Measurements from ENCODE around the gene CENPO.
"Not testable (repeated sequence)": the region's sequence is repeated elsewhere in the genome, so short reads cannot be mapped to it uniquely, and the experiment has no call there.

Gene CENPO

GRCh38 chr2:24833821-24834732, 40.9 kb downstream of the CENPO start:
- no peak for DNase-seq (ENCODE audit: low read depth)
- H3K4me3 ChIP-seq (ENCODE audit: low read depth, low read length) = no peak overlapping the region

GRCh38 chr2:24834733-24835395, 41.6 kb downstream of the CENPO start:
- no peak for DNase-seq (ENCODE audit: low read depth)
- H3K4me3 ChIP-seq (ENCODE audit: low read depth, low read length) = no peak overlapping the region

DNA sequence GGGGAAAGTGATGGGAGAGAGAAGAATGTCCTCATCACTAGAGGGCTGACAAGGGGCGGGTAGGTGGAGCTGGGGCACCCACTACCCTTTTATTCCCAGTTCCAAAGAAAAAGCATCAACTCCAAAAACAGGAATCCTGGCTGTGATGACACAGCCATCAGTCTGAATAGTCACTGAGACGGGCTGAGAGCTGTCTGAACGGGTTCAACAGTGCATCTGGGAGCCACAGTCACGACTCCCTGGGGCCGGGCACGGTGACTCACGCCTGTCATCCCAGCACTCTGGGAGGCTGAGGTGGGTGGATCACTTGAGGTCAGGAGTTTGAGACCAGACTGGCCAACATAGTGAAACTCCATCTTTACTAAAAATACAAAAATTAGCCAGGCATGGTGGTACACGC, 42.2 kb downstream of the CENPO start:
- not testable (repeated sequence) for DNase-seq (ENCODE audit: low read depth); H3K4me3 ChIP-seq (ENCODE audit: low read depth, low read length)

DNA sequence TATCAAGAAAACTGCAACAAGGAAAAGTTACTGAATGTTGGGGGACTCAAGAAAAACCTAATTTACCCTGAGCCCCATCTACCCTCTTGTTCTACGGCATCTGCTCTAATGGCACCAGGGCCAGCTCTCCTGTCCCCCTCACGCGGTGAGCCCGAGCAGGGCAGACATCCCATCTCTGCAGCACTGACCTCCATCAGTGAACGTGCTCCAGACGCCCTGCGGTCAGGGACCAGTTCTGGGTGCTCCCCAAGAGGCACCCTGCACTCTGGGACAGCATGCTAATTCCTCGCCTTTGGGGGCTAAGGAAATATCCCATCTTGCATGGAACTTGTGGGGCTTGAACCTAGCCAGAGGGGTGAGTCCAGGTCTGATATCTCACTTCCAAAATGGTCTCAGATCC, 43.0 kb downstream of the CENPO start:
- DNase-seq (ENCODE audit: low read depth) = no peak
- no peak overlapping the region for H3K4me3 ChIP-seq (ENCODE audit: low read depth, low read length)

- DNase-seq (ENCODE audit: low read depth) = no peak
- no peak overlapping the region for H3K4me3 ChIP-seq (ENCODE audit: low read depth, low read length)
These were observed 43.5 kb downstream of the CENPO start for GRCh38 chr2:24836706-24837105.

DNA sequence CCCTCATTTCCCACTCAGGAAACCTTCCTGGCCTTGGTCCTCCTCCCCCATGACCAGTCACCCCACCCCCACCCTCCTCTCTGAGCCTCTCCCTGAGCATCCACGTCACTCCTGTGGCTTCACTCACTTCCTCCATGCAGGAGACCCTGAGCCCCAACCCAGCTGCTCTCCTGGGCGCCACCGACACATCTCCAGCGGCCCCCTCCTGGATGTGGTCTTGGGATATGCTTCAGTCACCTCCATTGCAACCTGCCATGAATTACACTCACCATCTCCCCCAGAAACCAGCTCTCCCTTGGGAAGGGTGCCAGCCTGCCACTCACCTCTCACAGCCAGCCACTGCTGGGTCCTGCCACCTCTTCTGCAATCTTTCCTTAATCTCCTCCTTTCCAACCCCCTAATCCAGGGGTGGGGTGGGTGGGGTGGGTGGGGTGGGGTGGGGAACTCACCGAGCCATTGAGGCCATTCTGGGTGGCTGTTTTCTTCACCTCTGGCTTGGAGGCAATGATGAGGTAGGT, 44.8 kb downstream of the CENPO start:
- no peak for DNase-seq (ENCODE audit: low read depth)
- no peak overlapping the region for H3K4me3 ChIP-seq (ENCODE audit: low read depth, low read length)

GRCh38 chr2:24838541-24838940, 45.3 kb downstream of the CENPO start:
- DNase-seq (ENCODE audit: low read depth) = no peak

DNA sequence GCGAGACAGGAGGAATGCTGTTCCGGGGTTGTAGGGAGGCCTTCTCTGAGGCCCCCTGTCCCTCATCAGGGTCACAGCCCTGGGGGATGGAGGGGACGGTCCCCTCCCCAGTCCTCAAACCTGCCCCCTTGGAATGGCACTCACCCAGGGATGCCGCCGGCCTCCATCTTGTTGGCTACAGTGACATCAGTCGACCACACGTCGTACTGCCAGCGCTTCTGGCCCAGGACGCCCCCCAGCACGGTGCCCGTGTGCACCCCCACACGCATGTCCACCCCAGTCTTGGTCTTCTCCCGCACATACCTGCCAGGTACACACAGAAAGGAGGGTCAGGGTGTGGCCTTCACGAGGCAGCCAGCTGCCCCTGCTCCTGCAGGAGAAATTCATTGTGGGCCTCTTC, 46.5 kb downstream of the CENPO start:
- no peak overlapping the region for H3K4me3 ChIP-seq (ENCODE audit: low read depth, low read length)
- no peak for DNase-seq (ENCODE audit: low read depth)

More at GRCh38 chr2:24838541-24838940, 45.3 kb downstream of the CENPO start:
- no peak overlapping the region for H3K4me3 ChIP-seq (ENCODE audit: low read depth, low read length)

GRCh38 chr2:24840164-24840869, 47.1 kb downstream of the CENPO start:
- no peak overlapping the region for H3K4me3 ChIP-seq (ENCODE audit: low read depth, low read length)
- no peak for DNase-seq (ENCODE audit: low read depth)

- DNase-seq (ENCODE audit: low read depth) = no peak
- no peak overlapping the region for H3K4me3 ChIP-seq (ENCODE audit: low read depth, low read length)
These were observed 48.0 kb downstream of the CENPO start for GRCh38 chr2:24840962-24841945.

DNA sequence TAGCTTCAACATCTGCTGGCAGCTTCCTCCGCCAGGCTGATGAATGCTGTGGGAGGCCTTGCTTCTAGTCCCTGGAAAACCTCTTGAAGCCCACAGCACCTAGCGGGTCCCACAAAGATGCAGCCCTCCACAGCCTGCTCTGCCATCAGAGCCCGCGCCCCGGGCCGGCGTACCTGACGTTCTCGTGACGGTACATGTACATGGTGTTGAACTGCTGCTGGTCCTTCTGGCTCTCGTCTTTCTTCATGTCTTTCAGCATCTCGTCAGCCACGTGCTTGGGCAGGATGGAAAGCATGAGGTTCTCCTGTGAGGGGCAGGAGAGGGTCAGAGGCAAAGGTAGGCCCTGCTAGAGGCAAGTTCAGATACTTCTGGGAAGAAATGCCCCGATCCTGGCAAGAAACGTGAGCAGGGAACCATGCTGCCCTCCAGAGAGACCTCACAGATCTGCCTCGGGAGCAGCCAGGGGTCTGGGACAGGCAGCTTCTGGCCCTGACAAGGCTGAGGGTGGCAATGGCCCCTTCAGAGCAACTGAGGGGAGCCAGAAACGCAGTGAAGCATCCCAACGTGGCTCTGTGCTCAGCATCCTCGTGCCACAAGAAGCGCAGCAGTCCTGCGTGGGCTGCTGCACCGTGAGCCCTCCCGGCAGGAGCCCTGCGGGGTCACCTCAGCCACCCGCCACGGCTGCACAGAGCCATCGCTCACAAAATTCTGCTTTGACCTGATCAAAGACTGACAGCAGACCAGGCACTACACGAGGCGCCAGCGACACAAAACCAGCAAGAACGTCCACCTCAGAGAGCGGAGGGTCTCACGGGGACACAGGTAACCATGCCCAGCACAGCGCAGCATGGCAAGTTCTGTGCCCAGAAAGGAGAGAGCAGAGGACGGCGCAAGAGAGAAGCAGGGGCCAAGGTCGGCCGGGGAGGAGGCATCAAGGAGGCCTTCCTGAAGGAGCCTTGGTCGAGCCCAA, 49.1 kb downstream of the CENPO start:
- no peak for DNase-seq (ENCODE audit: low read depth)
- H3K4me3 ChIP-seq (ENCODE audit: low read depth, low read length) = no peak overlapping the region

GRCh38 chr2:24843330-24843860, 50.2 kb downstream of the CENPO start:
- no peak for DNase-seq (ENCODE audit: low read depth)
- no peak overlapping the region for H3K4me3 ChIP-seq (ENCODE audit: low read depth, low read length)

DNA sequence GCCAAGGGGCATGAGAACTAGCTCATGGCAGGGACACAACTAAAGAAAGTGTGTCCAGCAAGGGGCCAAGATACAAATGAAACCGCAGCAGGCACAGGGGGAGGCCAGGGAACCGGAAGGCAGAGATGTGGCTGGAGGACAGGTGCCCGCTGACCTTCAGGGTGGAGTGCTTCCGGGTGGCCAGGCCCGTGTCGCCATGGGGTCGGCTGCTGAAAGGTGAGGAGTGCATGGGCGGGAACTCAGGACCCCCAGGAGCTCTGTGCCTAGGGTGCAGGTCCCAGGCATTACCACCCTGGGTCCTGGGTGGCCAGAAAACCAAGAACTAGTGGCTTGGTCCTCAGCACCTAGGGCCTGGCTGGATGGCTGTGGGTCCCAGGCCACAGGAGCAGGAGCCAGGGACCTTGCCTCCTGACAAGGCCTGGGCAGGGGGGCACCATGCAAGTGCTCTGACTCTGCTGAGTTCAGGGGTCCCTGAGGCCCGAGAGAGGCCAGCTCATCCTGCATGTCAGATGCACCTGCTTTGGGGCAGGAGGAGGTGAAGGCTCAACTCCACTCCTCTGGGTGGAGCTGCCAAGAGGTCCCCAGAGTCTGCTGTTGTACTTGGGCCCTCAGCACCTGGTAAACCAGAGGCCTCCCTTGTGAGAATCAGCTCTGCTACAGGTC, 50.9 kb downstream of the CENPO start:
- no peak overlapping the region for H3K4me3 ChIP-seq (ENCODE audit: low read depth, low read length)
- DNase-seq (ENCODE audit: low read depth) = no peak

DNA sequence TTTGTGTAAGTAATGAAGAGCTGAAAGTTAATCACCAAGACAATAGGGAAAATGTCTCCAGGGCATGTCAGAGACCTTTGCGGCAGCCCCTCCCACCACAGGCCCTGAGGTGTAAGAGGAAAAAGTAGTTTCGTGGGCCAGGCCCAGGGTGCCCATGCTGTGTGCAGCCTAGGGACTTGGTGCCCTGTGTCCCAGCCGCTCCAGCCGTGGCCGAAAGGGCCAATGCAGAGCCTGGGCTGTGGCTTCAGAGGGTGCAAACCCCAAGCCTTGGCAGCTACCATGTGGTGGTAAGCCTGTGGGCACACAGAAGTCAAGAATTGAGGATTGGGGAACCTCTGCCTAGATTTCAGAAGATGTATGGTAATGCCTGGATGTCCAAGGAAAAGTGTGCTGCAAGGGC, 52.5 kb downstream of the CENPO start:
- no peak overlapping the region for H3K4me3 ChIP-seq (ENCODE audit: low read depth, low read length)
- no peak for DNase-seq (ENCODE audit: low read depth)

- no peak for DNase-seq (ENCODE audit: low read depth)
- no peak overlapping the region for H3K4me3 ChIP-seq (ENCODE audit: low read depth, low read length)
These were observed 57.7 kb downstream of the CENPO start for GRCh38 chr2:24850944-24851343.

DNA sequence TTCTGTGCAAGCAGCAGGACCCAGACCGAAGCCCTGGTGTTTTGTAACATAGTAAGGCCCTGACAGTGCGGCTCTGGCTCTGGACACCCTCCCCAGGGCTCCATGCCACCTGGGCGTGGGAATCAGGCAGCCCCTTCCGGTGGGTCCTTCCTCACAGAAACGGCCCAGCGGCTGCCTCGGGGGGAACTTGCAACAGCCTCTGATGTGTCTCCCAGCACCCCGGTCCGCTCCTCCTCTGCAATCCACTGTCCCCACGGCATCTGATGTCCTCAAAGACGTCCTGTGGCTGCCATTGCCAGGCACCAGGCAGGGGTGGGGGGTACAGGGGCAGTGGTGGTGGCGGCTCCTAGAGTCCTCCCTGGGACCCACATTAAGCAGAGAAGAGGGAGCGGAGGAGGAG, 58.8 kb downstream of the CENPO start:
- no peak for DNase-seq (ENCODE audit: low read depth)
- H3K4me3 ChIP-seq (ENCODE audit: low read depth, low read length) = no peak overlapping the region

DNA sequence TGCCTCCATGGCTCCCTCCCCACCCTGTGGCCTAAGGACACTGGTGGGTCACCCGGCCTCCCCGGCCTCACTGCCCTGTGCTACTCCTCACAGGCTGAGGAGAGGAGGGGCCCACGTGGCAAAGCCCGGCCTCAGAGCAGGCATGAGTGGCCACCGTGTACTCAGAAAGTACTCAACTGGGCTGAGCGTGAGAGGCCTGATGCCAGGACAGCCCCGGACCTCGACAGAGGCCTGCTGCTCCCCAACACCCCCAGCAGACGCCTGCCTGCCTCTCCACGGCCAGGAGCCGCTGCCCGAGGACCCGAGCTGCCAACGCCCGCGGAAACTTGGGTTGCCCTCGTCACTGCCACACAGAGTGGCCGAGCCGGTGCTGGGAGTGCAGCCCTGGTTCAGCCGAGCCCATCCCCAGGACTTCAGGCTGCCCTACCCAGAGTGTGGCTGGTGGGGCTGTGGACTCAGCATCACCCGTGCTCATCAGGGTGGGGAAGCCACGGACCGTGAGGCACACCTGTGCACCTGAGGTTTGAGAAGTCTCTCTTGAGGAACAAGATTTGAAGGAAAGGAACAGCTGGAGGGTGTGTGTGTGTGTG, 59.3 kb downstream of the CENPO start:
- DNase-seq (ENCODE audit: low read depth) = no peak

More for the DNA sequence above, 59.3 kb downstream of the CENPO start:
- H3K4me3 ChIP-seq (ENCODE audit: low read depth, low read length) = no peak overlapping the region
